Activated B cell treated with CpG ODN at 0.5 μM for 24 hours (primary cell): ENCODE results near the gene PAQR6. TPM values are rescaled to one million over a fixed set of nuclear protein-coding genes. Genes with fewer than 3 reads are reported as not detected.

ENCODE experiments used
- ATAC-seq: fragments of 200-7000 bp; cut with Tn5 transposase; one replicate; pipeline ENCODE4 v1.10.0; 2021; ENCODE audit warnings: low read depth, mild to moderate bottlenecking, moderate library complexity
- CTCF ChIA-PET: fragments of 350-600 bp; sonication (Branson Sonifier 250); formaldehyde crosslinking; loops from one replicate; lab custom pipeline; 2021; ENCODE audit warnings: antibody characterized with exemption; lab: Charles Lee
- POLR2A ChIA-PET: fragments of 350-600 bp; sonication (Branson Sonifier 250); formaldehyde crosslinking; loops from one replicate; lab custom pipeline; 2021; ENCODE audit warnings: antibody characterized with exemption; lab: Charles Lee
- DNase-seq: peaks from one replicate; pipeline ENCODE4 v3.0.0; 2022
- H3K27ac Mint-ChIP-seq: one replicate; pipeline ENCODE4 v1.8.0; 2020; ENCODE audit warnings: mixed read lengths
- H3K27me3 Mint-ChIP-seq: one replicate; pipeline ENCODE4 v1.8.0; 2021; ENCODE audit warnings: mixed read lengths
- H3K36me3 Mint-ChIP-seq: one replicate; pipeline ENCODE4 v1.8.0; 2021; ENCODE audit warnings: low read depth, mixed read lengths
- H3K4me1 Mint-ChIP-seq: one replicate; pipeline ENCODE4 v1.8.0; 2021; ENCODE audit warnings: mixed read lengths
- H3K4me3 Mint-ChIP-seq: one replicate; pipeline ENCODE4 v1.8.0; 2020; ENCODE audit warnings: mild to moderate bottlenecking, mixed read lengths
- H3K9me3 Mint-ChIP-seq: one replicate; pipeline ENCODE4 v1.8.0; 2020; ENCODE audit warnings: mixed read lengths
- intact Hi-C: fragments of 100-400 bp; cut with micrococcal nuclease; formaldehyde crosslinking; loops from one replicate; pipeline ENCODE4 v1.15.1; 2024
- total RNA-seq: library from RNA; stranded (reverse); gene quantifications from 2 replicates; pipeline ENCODE4 v1.2.3, GENCODE V29; 2022
- TF ChIP-seq, protein P1 (sequence below): fragments of 200-600 bp; IDR thresholded peaks from one replicate; pipeline ENCODE4 v1.8.0; 2022; ENCODE audit warnings: antibody characterized with exemption, mild to moderate bottlenecking

Gene PAQR6
- total RNA-seq, 1 donor from 2014 or later = 1.6 TPM

GRCh38 chr1:156244712-156245111, 3.1 kb downstream of the PAQR6 start:
- TF ChIP-seq, protein P1, sequence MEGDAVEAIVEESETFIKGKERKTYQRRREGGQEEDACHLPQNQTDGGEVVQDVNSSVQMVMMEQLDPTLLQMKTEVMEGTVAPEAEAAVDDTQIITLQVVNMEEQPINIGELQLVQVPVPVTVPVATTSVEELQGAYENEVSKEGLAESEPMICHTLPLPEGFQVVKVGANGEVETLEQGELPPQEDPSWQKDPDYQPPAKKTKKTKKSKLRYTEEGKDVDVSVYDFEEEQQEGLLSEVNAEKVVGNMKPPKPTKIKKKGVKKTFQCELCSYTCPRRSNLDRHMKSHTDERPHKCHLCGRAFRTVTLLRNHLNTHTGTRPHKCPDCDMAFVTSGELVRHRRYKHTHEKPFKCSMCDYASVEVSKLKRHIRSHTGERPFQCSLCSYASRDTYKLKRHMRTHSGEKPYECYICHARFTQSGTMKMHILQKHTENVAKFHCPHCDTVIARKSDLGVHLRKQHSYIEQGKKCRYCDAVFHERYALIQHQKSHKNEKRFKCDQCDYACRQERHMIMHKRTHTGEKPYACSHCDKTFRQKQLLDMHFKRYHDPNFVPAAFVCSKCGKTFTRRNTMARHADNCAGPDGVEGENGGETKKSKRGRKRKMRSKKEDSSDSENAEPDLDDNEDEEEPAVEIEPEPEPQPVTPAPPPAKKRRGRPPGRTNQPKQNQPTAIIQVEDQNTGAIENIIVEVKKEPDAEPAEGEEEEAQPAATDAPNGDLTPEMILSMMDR = no peak
- intact Hi-C loops = no loop called here
- ChIA-PET CTCF (no interaction called here), POLR2A (no interaction called here)
- ATAC-seq (no peak), DNase-seq (no peak)
- H3K4me1 Mint-ChIP-seq = peaks cover 17% of the 10 kb centered on the region
- H3K9me3 Mint-ChIP-seq = no peaks in the 10 kb centered on the region
- H3K27ac Mint-ChIP-seq = no peak overlapping the region
- no peaks in the 10 kb centered on the region for H3K27me3 Mint-ChIP-seq
- H3K4me3 Mint-ChIP-seq = peak overlapping the region; percentile 7
- H3K36me3 Mint-ChIP-seq = peaks cover 20% of the 10 kb centered on the region

DNA sequence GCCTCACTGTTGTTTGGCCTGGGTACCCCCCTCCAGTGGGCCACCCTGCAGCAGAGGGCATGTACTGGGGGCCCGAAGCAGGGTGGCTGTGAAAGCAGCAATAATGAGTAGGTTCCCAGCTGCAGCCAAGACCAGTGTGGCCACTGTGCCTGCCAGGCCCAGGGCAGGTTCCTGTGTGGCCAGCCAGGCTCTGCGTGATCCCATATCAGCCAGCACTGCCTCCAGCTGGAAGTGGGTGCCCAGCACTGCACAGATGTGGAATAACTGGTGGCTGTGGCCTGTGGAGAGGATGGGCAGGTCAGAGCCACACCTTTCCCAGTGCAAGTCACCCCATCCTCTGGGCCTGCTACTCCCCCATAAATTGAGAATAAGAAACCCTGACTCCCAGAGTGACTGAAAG, 3.7 kb downstream of the PAQR6 start:
- ATAC-seq (no peak), DNase-seq (no peak)
- POLR2A ChIA-PET = no interaction called here
- H3K4me1 Mint-ChIP-seq = peaks cover 17% of the 10 kb centered on the region
- H3K27me3 Mint-ChIP-seq = no peaks in the 10 kb centered on the region
- H3K9me3 Mint-ChIP-seq = no peaks in the 10 kb centered on the region
- TF ChIP-seq, protein P1 = no peak
- intact Hi-C loops = no loop called here
- H3K27ac Mint-ChIP-seq = no peak overlapping the region
- no peak overlapping the region for H3K4me3 Mint-ChIP-seq
- CTCF ChIA-PET = no interaction called here
- peaks cover 19% of the 10 kb centered on the region for H3K36me3 Mint-ChIP-seq

DNA sequence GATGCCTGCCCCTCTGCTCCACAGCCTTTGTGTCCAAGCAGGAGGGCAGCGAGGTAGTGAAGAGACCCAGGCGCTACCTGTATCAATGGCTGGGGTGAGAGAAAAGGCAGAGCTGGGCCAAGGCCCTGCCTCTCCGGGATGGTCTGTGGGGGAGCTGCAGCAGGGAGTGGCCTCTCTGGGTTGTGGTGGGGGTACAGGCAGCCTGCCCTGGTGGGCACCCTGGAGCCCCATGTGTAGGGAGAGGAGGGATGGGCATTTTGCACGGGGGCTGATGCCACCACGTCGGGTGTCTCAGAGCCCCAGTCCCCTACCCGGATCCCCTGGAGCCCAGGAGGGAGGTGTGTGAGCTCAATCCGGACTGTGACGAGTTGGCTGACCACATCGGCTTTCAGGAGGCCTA, 5.1 kb downstream of the PAQR6 start:
- DNase-seq (no peak), ATAC-seq (no peak)
- H3K4me3 Mint-ChIP-seq = no peak overlapping the region
- no peaks in the 10 kb centered on the region for H3K9me3 Mint-ChIP-seq
- H3K36me3 Mint-ChIP-seq = peaks cover 30% of the 10 kb centered on the region
- ChIA-PET CTCF (no interaction called here), POLR2A (interaction anchor here (0.5 kb wide), 1 partner anchor 32 kb away, joined by 7 read pairs; no protein-coding TSS in a partner anchor)
- H3K27me3 Mint-ChIP-seq = no peaks in the 10 kb centered on the region
- TF ChIP-seq, protein P1 = no peak
- intact Hi-C loops = no loop called here
- no peak overlapping the region for H3K27ac Mint-ChIP-seq
- peaks cover 17% of the 10 kb centered on the region for H3K4me1 Mint-ChIP-seq

GRCh38 chr1:156241926-156242325, 5.9 kb downstream of the PAQR6 start, which contains the start of gene BGLAP:
Gene BGLAP (plus strand): TSS chr1:156242184. CDS start chr1:156242232, 48 bp downstream.
- TF ChIP-seq, protein P1 = no peak
- DNase-seq = no peak
- Mint-ChIP-seq H3K27ac (no peak within 1 kb of the TSS), H3K4me3 (no peak within 1 kb of the TSS), H3K27me3 (no peaks in the 10 kb centered on the region), H3K4me1 (peaks cover 17% of the 10 kb centered on the region), H3K36me3 (peaks cover 35% of the 10 kb centered on the region), H3K9me3 (no peaks in the 10 kb centered on the region)
- ATAC-seq = no peak
- intact Hi-C loops = no loop called here
- ChIA-PET POLR2A (no interaction called here), CTCF (no interaction called here)

GRCh38 chr1:156241311-156241811, 6.5 kb downstream of the PAQR6 start:
- Mint-ChIP-seq H3K27me3 (no peaks in the 10 kb centered on the region), H3K4me1 (peaks cover 15% of the 10 kb centered on the region), H3K27ac (no peak overlapping the region), H3K4me3 (no peak overlapping the region), H3K36me3 (peaks cover 41% of the 10 kb centered on the region), H3K9me3 (no peaks in the 10 kb centered on the region)
- intact Hi-C loops = no loop called here
- DNase-seq (no peak), ATAC-seq (no peak)
- ChIA-PET POLR2A (no interaction called here), CTCF (interaction anchor here (0.7 kb wide), 1 partner anchor 151 kb away, joined by 3 read pairs; no protein-coding TSS in a partner anchor)
- TF ChIP-seq, protein P1 = no peak
